Fibroblast of lung (primary cell): ENCODE measurements around the gene TMEM125.

Experiments used
- EZH2 ChIP-seq: IDR thresholded peaks from 2 replicates; pipeline ENCODE4 v1.5.1; 2012; ENCODE audit warnings: low read length, control low read depth, mild to moderate bottlenecking; ENCODE audit errors: missing control alignments
- TF ChIP-seq, protein P1 (sequence below), 2 donors: IDR thresholded peaks in 1 of 2; conservative IDR thresholded peaks in 1 of 2; 1 replicate in 1 of 2; 2 replicates in 1 of 2; pipeline ENCODE4 v1.5.1; 2011 to 2012; ENCODE audit warnings: low read length in 2 of 2, control low read depth in 1 of 2, inconsistent platforms in 1 of 2, low read depth in 1 of 2, mild to moderate bottlenecking in 1 of 2

GRCh38 chr1:43279666-43280065, 9.9 kb downstream of the TMEM125 start:
- TF ChIP-seq, protein P1, sequence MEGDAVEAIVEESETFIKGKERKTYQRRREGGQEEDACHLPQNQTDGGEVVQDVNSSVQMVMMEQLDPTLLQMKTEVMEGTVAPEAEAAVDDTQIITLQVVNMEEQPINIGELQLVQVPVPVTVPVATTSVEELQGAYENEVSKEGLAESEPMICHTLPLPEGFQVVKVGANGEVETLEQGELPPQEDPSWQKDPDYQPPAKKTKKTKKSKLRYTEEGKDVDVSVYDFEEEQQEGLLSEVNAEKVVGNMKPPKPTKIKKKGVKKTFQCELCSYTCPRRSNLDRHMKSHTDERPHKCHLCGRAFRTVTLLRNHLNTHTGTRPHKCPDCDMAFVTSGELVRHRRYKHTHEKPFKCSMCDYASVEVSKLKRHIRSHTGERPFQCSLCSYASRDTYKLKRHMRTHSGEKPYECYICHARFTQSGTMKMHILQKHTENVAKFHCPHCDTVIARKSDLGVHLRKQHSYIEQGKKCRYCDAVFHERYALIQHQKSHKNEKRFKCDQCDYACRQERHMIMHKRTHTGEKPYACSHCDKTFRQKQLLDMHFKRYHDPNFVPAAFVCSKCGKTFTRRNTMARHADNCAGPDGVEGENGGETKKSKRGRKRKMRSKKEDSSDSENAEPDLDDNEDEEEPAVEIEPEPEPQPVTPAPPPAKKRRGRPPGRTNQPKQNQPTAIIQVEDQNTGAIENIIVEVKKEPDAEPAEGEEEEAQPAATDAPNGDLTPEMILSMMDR (conservative IDR thresholded peaks at IDR 0.05 in 1 of 2, IDR thresholded peaks at IDR 0.05 in 1 of 2; ENCODE audit: low read depth in 1 of 2, low read length in 2 of 2): no peak
- no peak for TF ChIP-seq EZH2
